ENCODE results near the gene F12.
"Not testable (repeated sequence)": the region's sequence is repeated elsewhere in the genome, so short reads cannot be mapped to it uniquely, and the experiment has no call there.

F12 gene

GRCh38 chr5:177376107-177376506, 33.3 kb downstream of the F12 start:
- H3K4me3 ChIP-seq (ENCODE audit: low read depth, low read length): no peak overlapping the region
- no peak for TF ChIP-seq CTCF (IDR thresholded peaks at IDR 0.05; ENCODE audit: low read depth, low read length, missing control alignments)
- DNase-seq (ENCODE audit: low read depth): no peak

GRCh38 chr5:177375516-177375915, 33.8 kb downstream of the F12 start:
- H3K4me3 ChIP-seq (ENCODE audit: low read depth, low read length); DNase-seq (ENCODE audit: low read depth): not testable (repeated sequence)

GRCh38 chr5:177374211-177374610, 35.2 kb downstream of the F12 start:
- TF ChIP-seq CTCF (IDR thresholded peaks at IDR 0.05; ENCODE audit: low read depth, low read length, missing control alignments): no peak
- H3K4me3 ChIP-seq (ENCODE audit: low read depth, low read length): no peak overlapping the region

GRCh38 chr5:177373806-177374205, 35.6 kb downstream of the F12 start:
- no peak for TF ChIP-seq CTCF (IDR thresholded peaks at IDR 0.05; ENCODE audit: low read depth, low read length, missing control alignments)
- no peak overlapping the region for H3K4me3 ChIP-seq (ENCODE audit: low read depth, low read length)
- no peak for DNase-seq (ENCODE audit: low read depth)

More at GRCh38 chr5:177374211-177374610, 35.2 kb downstream of the F12 start:
- no peak for DNase-seq (ENCODE audit: low read depth)

GRCh38 chr5:177372910-177373309, 36.5 kb downstream of the F12 start:
- DNase-seq (ENCODE audit: low read depth): no peak
- TF ChIP-seq CTCF (IDR thresholded peaks at IDR 0.05; ENCODE audit: low read depth, low read length, missing control alignments): no peak
- H3K4me3 ChIP-seq (ENCODE audit: low read depth, low read length): no peak overlapping the region

- no peak overlapping the region for H3K4me3 ChIP-seq (ENCODE audit: low read depth, low read length)
- no peak for TF ChIP-seq CTCF (IDR thresholded peaks at IDR 0.05; ENCODE audit: low read depth, low read length, missing control alignments)
- DNase-seq (ENCODE audit: low read depth): no peak
Measured at GRCh38 chr5:177372034-177372896, 37.1 kb downstream of the F12 start.

- no peak for TF ChIP-seq CTCF (IDR thresholded peaks at IDR 0.05; ENCODE audit: low read depth, low read length, missing control alignments)
- H3K4me3 ChIP-seq (ENCODE audit: low read depth, low read length): no peak overlapping the region
- no peak for DNase-seq (ENCODE audit: low read depth)
Measured at GRCh38 chr5:177371120-177372033, 38.0 kb downstream of the F12 start.
